ENCODE data around the gene TNS3.
A peak's percentile ranks its signal among the peaks of the same experiment; 100 is the strongest.
"Not testable (repeated sequence)": the region's sequence is repeated elsewhere in the genome, so short reads cannot be mapped to it uniquely, and the experiment has no call there.

Gene TNS3

GRCh38 chr7:47559306-47560220 lies 22.3 kb downstream of the TNS3 start:
- DNase-seq, result no peak

- no peak for DNase-seq
These were observed 23.9 kb downstream of the TNS3 start for GRCh38 chr7:47557694-47558670.

- DNase-seq, result no peak
These were observed 24.6 kb downstream of the TNS3 start for GRCh38 chr7:47557317-47557693.

- no peak for DNase-seq
These were observed 25.3 kb downstream of the TNS3 start for GRCh38 chr7:47556511-47557180.

GRCh38 chr7:47553309-47553708 lies 28.6 kb downstream of the TNS3 start:
- DNase-seq, result no peak

- peak; percentile 80 for DNase-seq
These were observed 29.3 kb downstream of the TNS3 start for GRCh38 chr7:47552621-47553020.

GRCh38 chr7:47551668-47552440 lies 30.1 kb downstream of the TNS3 start:
- DNase-seq, result no peak

GRCh38 chr7:47550788-47551470 lies 31.0 kb downstream of the TNS3 start:
- no peak for DNase-seq

GRCh38 chr7:47549916-47550315 lies 32.0 kb downstream of the TNS3 start:
- DNase-seq, result no peak

- no peak for DNase-seq
These were observed 32.5 kb downstream of the TNS3 start for GRCh38 chr7:47549397-47549796.

- DNase-seq, result no peak
These were observed 33.4 kb downstream of the TNS3 start for GRCh38 chr7:47548546-47548945.

GRCh38 chr7:47546733-47547494 lies 35.0 kb downstream of the TNS3 start:
- DNase-seq, result no peak

GRCh38 chr7:47546171-47546570 lies 35.7 kb downstream of the TNS3 start:
- no peak for DNase-seq

GRCh38 chr7:47544416-47544815 lies 37.5 kb downstream of the TNS3 start:
- DNase-seq, result no peak

- no peak for DNase-seq
These were observed 38.2 kb downstream of the TNS3 start for GRCh38 chr7:47543714-47544113.

- DNase-seq, result no peak
These were observed 38.9 kb downstream of the TNS3 start for GRCh38 chr7:47543056-47543455.

- no peak for DNase-seq
These were observed 39.9 kb downstream of the TNS3 start for GRCh38 chr7:47542051-47542450.

GRCh38 chr7:47541485-47541884 lies 40.4 kb downstream of the TNS3 start:
- not testable (repeated sequence) for DNase-seq

GRCh38 chr7:47540387-47541350 lies 41.2 kb downstream of the TNS3 start:
- DNase-seq, result no peak

GRCh38 chr7:47540053-47540386 lies 41.9 kb downstream of the TNS3 start:
- no peak for DNase-seq
